ENCODE measurements around the gene GOLGA2. TPM values are rescaled to one million over a fixed set of nuclear protein-coding genes. Genes with fewer than 3 reads are reported as not detected.
A peak's percentile ranks its signal among the peaks of the same experiment; 100 is the strongest.
"Not testable (repeated sequence)": the region's sequence is repeated elsewhere in the genome, so short reads cannot be mapped to it uniquely, and the experiment has no call there.

Gene GOLGA2
- total RNA-seq, 1 donor from 2014 or later = 91.5 TPM

- H3K4me1 Mint-ChIP-seq (ENCODE audit: unreplicated experiment) = peaks cover 21% of the 10 kb centered on the region
- no peak for DNase-seq (ENCODE audit: extremely low spot score, unreplicated experiment)
- no peaks in the 10 kb centered on the region for H3K27me3 Mint-ChIP-seq
- no peak for TF ChIP-seq CTCF (conservative IDR thresholded peaks at IDR 0.05)
- H3K9me3 Mint-ChIP-seq = no peaks in the 10 kb centered on the region
- H3K27ac Mint-ChIP-seq = no peak overlapping the region
- no peak overlapping the region for H3K4me3 Mint-ChIP-seq
- peaks cover 6% of the 10 kb centered on the region for H3K36me3 Mint-ChIP-seq
Observed at GRCh38 chr9:128280084-128280622, 4.3 kb upstream of the GOLGA2 start.

GRCh38 chr9:128279088-128280073, 3.6 kb upstream of the GOLGA2 start:
- Mint-ChIP-seq H3K4me1 (ENCODE audit: unreplicated experiment) (peaks cover 26% of the 10 kb centered on the region), H3K4me3 (peak overlapping the region; percentile 76), H3K36me3 (peaks cover 10% of the 10 kb centered on the region)
- not testable (repeated sequence) for H3K27ac Mint-ChIP-seq; H3K9me3 Mint-ChIP-seq; DNase-seq (ENCODE audit: extremely low spot score, unreplicated experiment); H3K27me3 Mint-ChIP-seq

- peaks cover 32% of the 10 kb centered on the region for H3K4me1 Mint-ChIP-seq (ENCODE audit: unreplicated experiment)
- H3K9me3 Mint-ChIP-seq = no peaks in the 10 kb centered on the region
- H3K27me3 Mint-ChIP-seq = no peaks in the 10 kb centered on the region
- H3K4me3 Mint-ChIP-seq = peak overlapping the region; percentile 94
- no peak for DNase-seq (ENCODE audit: extremely low spot score, unreplicated experiment)
- H3K36me3 Mint-ChIP-seq = peaks cover 15% of the 10 kb centered on the region
- H3K27ac Mint-ChIP-seq = peak overlapping the region; percentile 85
- TF ChIP-seq CTCF (conservative IDR thresholded peaks at IDR 0.05) = no peak
Observed at GRCh38 chr9:128276574-128277270, 915 bp upstream of the GOLGA2 start.

GRCh38 chr9:128276008-128276573, 284 bp upstream of the GOLGA2 start, which contains the start of gene SWI5:
TSS of gene SWI5 (plus strand) at chr9:128276276.
- no peak for TF ChIP-seq CTCF (conservative IDR thresholded peaks at IDR 0.05)
- peaks cover 32% of the 10 kb centered on the region for H3K4me1 Mint-ChIP-seq (ENCODE audit: unreplicated experiment)
- H3K36me3 Mint-ChIP-seq = peaks cover 12% of the 10 kb centered on the region
- H3K27ac Mint-ChIP-seq = peak within 1 kb of the TSS; percentile 85
- no peaks in the 10 kb centered on the region for H3K9me3 Mint-ChIP-seq
- H3K4me3 Mint-ChIP-seq = peak within 1 kb of the TSS; percentile 94
- no peaks in the 10 kb centered on the region for H3K27me3 Mint-ChIP-seq
- DNase-seq (ENCODE audit: extremely low spot score, unreplicated experiment) = peak; percentile 100

GRCh38 chr9:128274245-128274644, 1.6 kb downstream of the GOLGA2 start:
- Mint-ChIP-seq H3K4me3 (peak overlapping the region; percentile 94), H3K4me1 (ENCODE audit: unreplicated experiment) (peaks cover 23% of the 10 kb centered on the region), H3K36me3 (peaks cover 9% of the 10 kb centered on the region), H3K27ac (peak overlapping the region; percentile 49), H3K9me3 (no peaks in the 10 kb centered on the region), H3K27me3 (no peaks in the 10 kb centered on the region)
- no peak for DNase-seq (ENCODE audit: extremely low spot score, unreplicated experiment)
- no peak for TF ChIP-seq CTCF (conservative IDR thresholded peaks at IDR 0.05)

All from type B pancreatic cell (in vitro differentiated cells).